CD8-positive, alpha-beta memory T cell (primary cell): ENCODE measurements around the gene PARG. TPM values are rescaled to one million over a fixed set of nuclear protein-coding genes. Genes with fewer than 3 reads are reported as not detected.
"Not testable (repeated sequence)": the region's sequence is repeated elsewhere in the genome, so short reads cannot be mapped to it uniquely, and the experiment has no call there.

Source experiments
- CTCF ChIA-PET: fragments of 350-600 bp; sonication (Branson Sonifier 250); formaldehyde crosslinking; loops from one replicate; lab custom pipeline; 2021; ENCODE audit warnings: antibody characterized with exemption; lab: Charles Lee
- POLR2A ChIA-PET: fragments of 350-600 bp; sonication (Branson Sonifier 250); formaldehyde crosslinking; loops from one replicate; lab custom pipeline; 2021; ENCODE audit warnings: antibody characterized with exemption; lab: Charles Lee
- DNase-seq, 5 donors: peaks; one replicate each; pipeline versions ENCODE4 v3.0.0 to v3.0.0-alpha.2; 2020 to 2022; ENCODE audit warnings: mixed read lengths in 1 of 5
- H3K27ac ChIP-seq: one replicate; pipeline ENCODE4 v1.7.0; 2013; ENCODE audit warnings: low read depth, mild to moderate bottlenecking, low read length, moderate library complexity
- H3K27me3 ChIP-seq: 2 replicates; pipeline ENCODE4 v1.7.0; 2013; ENCODE audit warnings: low read length, mild to moderate bottlenecking; ENCODE audit not compliant: insufficient read depth, poor library complexity, severe bottlenecking
- H3K36me3 ChIP-seq: 2 replicates; pipeline ENCODE4 v1.7.0; 2013; ENCODE audit warnings: mild to moderate bottlenecking, low read length, moderate library complexity; ENCODE audit not compliant: insufficient read depth
- H3K4me1 ChIP-seq: 2 replicates; pipeline ENCODE4 v1.7.0; 2013; ENCODE audit warnings: mild to moderate bottlenecking, low read length, moderate library complexity; ENCODE audit not compliant: insufficient read depth
- H3K4me3 ChIP-seq: 2 replicates; pipeline ENCODE4 v1.7.0; 2013; ENCODE audit warnings: mild to moderate bottlenecking, low read length
- H3K9me3 ChIP-seq: 2 replicates; pipeline ENCODE4 v1.7.0; 2013; ENCODE audit warnings: mild to moderate bottlenecking, low read length
- H3K27ac Mint-ChIP-seq, 8 donors: one replicate each; pipeline ENCODE4 v1.8.0; 2020 to 2021; ENCODE audit warnings: mixed read lengths in 8 of 8, mild to moderate bottlenecking in 6 of 8, inconsistent platforms in 3 of 8, moderate library complexity in 3 of 8
- H3K27me3 Mint-ChIP-seq, 2 donors: one replicate each; pipeline ENCODE4 v1.8.0; 2020 to 2021; ENCODE audit warnings: mixed read lengths in 2 of 2, mild to moderate bottlenecking in 1 of 2, moderate library complexity in 1 of 2
- H3K36me3 Mint-ChIP-seq, 3 donors: one replicate each; pipeline ENCODE4 v1.8.0; 2020 to 2021; ENCODE audit warnings: mixed read lengths in 3 of 3, inconsistent platforms in 1 of 3, mild to moderate bottlenecking in 1 of 3
- H3K4me1 Mint-ChIP-seq, 3 donors: one replicate each; pipeline ENCODE4 v1.8.0; 2020 to 2021; ENCODE audit warnings: mixed read lengths in 3 of 3, inconsistent platforms in 1 of 3, mild to moderate bottlenecking in 1 of 3
- H3K4me3 Mint-ChIP-seq, 7 donors: one replicate each; pipeline ENCODE4 v1.8.0; 2020 to 2021; ENCODE audit warnings: mixed read lengths in 7 of 7, mild to moderate bottlenecking in 6 of 7, moderate library complexity in 4 of 7, inconsistent platforms in 2 of 7
- H3K9me3 Mint-ChIP-seq, 5 donors: one replicate each; pipeline ENCODE4 v1.8.0; 2020 to 2022; ENCODE audit warnings: mixed read lengths in 5 of 5, mild to moderate bottlenecking in 3 of 5, moderate library complexity in 2 of 5, inconsistent platforms in 1 of 5
- polyA plus RNA-seq: library from polyadenylated mRNA; unstranded; fragments of 300-500 nt; fragmentation: Illumina TruSeq; gene quantifications from one replicate; pipeline ENCODE4 v1.2.3, GENCODE V29; 2021
- total RNA-seq, 2 experiments: library from RNA; stranded (reverse); gene quantifications; one replicate each; pipeline ENCODE4 v1.2.3, GENCODE V29; 2021

Gene PARG
- total RNA-seq, result 10 to 100 TPM; 35.2 to 37.7 TPM
- polyA plus RNA-seq, result 17.3 TPM

DNA sequence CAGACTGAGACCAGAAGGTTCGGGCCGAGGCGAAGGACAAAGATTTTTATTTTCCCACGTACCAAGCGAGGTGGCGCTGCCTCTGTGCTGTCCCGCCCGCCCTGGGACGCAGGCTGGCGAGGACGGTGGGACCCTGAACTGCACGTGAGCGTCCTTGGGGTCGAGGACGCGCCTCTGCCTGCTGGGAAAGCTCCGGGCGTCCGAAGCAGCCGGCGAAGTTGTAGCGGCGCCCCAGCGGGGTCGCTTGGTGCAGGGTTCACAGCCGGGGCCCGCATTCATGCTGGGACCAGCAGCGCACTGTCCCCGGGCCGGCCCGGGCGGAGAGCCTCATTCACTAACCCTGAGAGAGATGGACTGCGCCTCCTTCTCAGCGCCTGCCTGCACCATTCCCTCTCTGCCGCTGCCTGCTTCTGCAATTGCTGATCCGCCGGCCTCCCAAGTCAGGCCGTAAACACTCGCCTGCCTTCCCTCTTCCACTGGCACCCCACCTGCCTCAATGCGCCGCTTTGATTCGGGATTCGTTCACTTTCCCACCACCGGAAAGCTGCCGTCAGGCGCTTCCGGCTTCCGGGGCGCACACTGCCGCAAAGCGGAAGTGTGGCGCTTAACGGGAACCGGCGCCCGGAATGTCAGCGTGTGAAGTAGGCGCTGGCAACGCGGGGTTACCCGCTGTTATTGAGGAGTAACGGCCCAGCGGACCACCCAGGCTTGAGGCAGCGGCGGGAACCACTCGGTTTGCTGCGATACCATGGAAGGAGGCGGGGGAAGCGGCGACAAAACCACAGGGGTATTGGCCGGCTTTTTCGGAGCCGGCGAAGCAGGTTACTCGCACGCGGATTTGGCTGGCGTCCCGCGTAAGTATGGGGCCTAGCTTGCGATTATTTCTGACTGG, at the start of gene PARG, which contains the start of gene TIMM23B:
TSS of gene PARG (minus strand) at position 581 of the 892 bp plus-strand sequence. CDS start at position 279, 302 bp downstream.
TSS of gene TIMM23B (plus strand) at position 607 of the 892 bp plus-strand sequence. CDS start at position 749, 142 bp downstream.
- CTCF ChIA-PET, result not testable (repeated sequence)

GRCh38 chr10:49988376-49988775, 46.5 kb upstream of the PARG start, which contains the start of gene AGAP6:
AGAP6 (plus strand) TSS chr10:49988406; CDS start chr10:49988716, 310 bp downstream.
- H3K36me3 ChIP-seq, H3K4me3 ChIP-seq, H3K9me3 ChIP-seq, H3K27me3 Mint-ChIP-seq, H3K27me3 ChIP-seq, H3K4me1 ChIP-seq, H3K4me1 Mint-ChIP-seq, H3K9me3 Mint-ChIP-seq, CTCF ChIA-PET, DNase-seq, POLR2A ChIA-PET, H3K27ac ChIP-seq, H3K4me3 Mint-ChIP-seq: not testable (repeated sequence)
- Mint-ChIP-seq H3K36me3 (peaks cover 0 to 24% (median 4%) of the 10 kb centered on the region in 3 donors), H3K27ac (peak within 1 kb of the TSS in 1 of 8 donors; percentile 32)

More for the DNA sequence above, at the start of gene PARG, which contains the start of gene TIMM23B:
- peak within 1 kb of the TSS; percentile 69 for H3K27ac ChIP-seq
- H3K4me3 Mint-ChIP-seq, result peak within 1 kb of the TSS; percentile 97 to 100 (median 100)
- not testable (repeated sequence) for H3K36me3 ChIP-seq, H3K27me3 ChIP-seq, H3K27me3 Mint-ChIP-seq, H3K9me3 Mint-ChIP-seq, H3K9me3 ChIP-seq
- POLR2A ChIA-PET, result interaction anchor here (0.5 kb wide), 1 partner anchor 15 kb away, joined by 4 read pairs; no protein-coding TSS in a partner anchor
- DNase-seq, result peak; percentile 72 to 87 (median 84)
- H3K27ac Mint-ChIP-seq, result peak within 1 kb of the TSS; percentile 88 to 98 (median 96)
- H3K4me1 ChIP-seq, result peaks cover 10% of the 10 kb centered on the region
- peak within 1 kb of the TSS; percentile 93 for H3K4me3 ChIP-seq
- peaks cover 0 to 21% (median 0%) of the 10 kb centered on the region in 3 donors for H3K36me3 Mint-ChIP-seq
- peaks cover 35 to 58% (median 39%) of the 10 kb centered on the region in 3 donors for H3K4me1 Mint-ChIP-seq

DNA sequence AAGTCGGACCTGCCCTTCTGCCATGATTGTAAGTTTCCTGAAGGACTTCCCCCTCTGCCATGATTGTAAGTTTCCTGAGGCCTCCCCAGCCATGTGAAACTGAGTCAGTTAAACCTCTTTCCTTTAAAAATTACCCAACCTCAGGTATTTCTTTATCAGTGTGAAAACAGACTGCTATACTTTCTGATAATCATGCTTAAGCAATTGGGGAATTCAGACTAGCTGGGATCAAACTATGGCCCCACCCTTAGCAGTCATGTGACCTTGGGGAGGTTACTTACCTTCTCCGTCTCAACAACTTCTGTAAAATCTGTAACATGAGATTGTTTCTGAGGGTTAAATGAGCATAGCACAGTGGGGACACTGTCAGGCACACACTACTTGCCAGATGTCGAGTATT, 45.4 kb upstream of the PARG start:
- H3K27me3 Mint-ChIP-seq, DNase-seq, POLR2A ChIA-PET, H3K27ac ChIP-seq, H3K9me3 ChIP-seq, H3K4me3 ChIP-seq, CTCF ChIA-PET, H3K4me3 Mint-ChIP-seq, H3K36me3 ChIP-seq, H3K9me3 Mint-ChIP-seq, H3K4me1 ChIP-seq, H3K4me1 Mint-ChIP-seq, H3K27me3 ChIP-seq: not testable (repeated sequence)
- Mint-ChIP-seq H3K36me3 (peaks cover 0 to 21% (median 4%) of the 10 kb centered on the region in 3 donors), H3K27ac (peak overlapping the region in 1 of 8 donors; percentile 32)

DNA sequence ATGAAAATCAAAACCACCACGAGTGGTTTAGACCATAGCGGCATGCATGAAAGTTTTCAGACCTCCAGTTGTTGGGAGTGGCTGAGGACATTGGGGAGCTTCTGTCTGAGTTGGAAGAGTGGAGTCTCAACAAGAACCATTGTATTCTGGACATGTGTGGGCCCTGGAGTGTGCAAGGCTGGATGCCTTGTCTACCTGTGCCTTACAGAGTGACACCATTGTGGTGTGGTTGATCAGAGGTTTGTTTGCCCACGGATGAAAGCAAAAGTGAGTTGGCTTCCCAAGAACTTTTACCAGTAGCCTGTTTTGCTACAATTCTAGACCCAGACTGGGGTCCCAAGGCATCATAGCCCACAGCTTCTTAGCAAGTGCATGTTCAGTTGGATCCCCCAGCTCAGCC, 35.9 kb upstream of the PARG start:
- H3K27ac ChIP-seq, H3K27me3 Mint-ChIP-seq, H3K27ac Mint-ChIP-seq, H3K9me3 ChIP-seq, H3K4me3 ChIP-seq, POLR2A ChIA-PET, H3K27me3 ChIP-seq, H3K9me3 Mint-ChIP-seq, H3K4me1 Mint-ChIP-seq, DNase-seq, H3K36me3 ChIP-seq, H3K4me3 Mint-ChIP-seq, H3K4me1 ChIP-seq, CTCF ChIA-PET: not testable (repeated sequence)
- peaks cover 0 to 22% (median 2%) of the 10 kb centered on the region in 3 donors for H3K36me3 Mint-ChIP-seq

GRCh38 chr10:49972094-49972493, 30.3 kb upstream of the PARG start:
- H3K9me3 Mint-ChIP-seq, H3K9me3 ChIP-seq, H3K27me3 ChIP-seq, DNase-seq, H3K27me3 Mint-ChIP-seq, H3K27ac ChIP-seq, POLR2A ChIA-PET, H3K4me1 ChIP-seq, H3K4me3 ChIP-seq, H3K4me3 Mint-ChIP-seq, CTCF ChIA-PET, H3K27ac Mint-ChIP-seq, H3K4me1 Mint-ChIP-seq, H3K36me3 ChIP-seq: not testable (repeated sequence)
- H3K36me3 Mint-ChIP-seq, result peaks cover 0 to 22% (median 7%) of the 10 kb centered on the region in 3 donors

- H3K27ac Mint-ChIP-seq, H3K4me3 Mint-ChIP-seq, H3K4me1 Mint-ChIP-seq, POLR2A ChIA-PET, DNase-seq, H3K27me3 ChIP-seq, H3K4me3 ChIP-seq, H3K9me3 ChIP-seq, H3K27me3 Mint-ChIP-seq, CTCF ChIA-PET, H3K9me3 Mint-ChIP-seq, H3K27ac ChIP-seq, H3K4me1 ChIP-seq, H3K36me3 ChIP-seq: not testable (repeated sequence)
- peaks cover 0 to 22% (median 7%) of the 10 kb centered on the region in 3 donors for H3K36me3 Mint-ChIP-seq
These were observed 29.6 kb upstream of the PARG start for GRCh38 chr10:49971466-49971865.

GRCh38 chr10:49970331-49970857, 28.6 kb upstream of the PARG start:
- H3K4me1 ChIP-seq, DNase-seq, H3K27me3 Mint-ChIP-seq, H3K36me3 ChIP-seq, POLR2A ChIA-PET, CTCF ChIA-PET, H3K4me3 ChIP-seq, H3K27ac ChIP-seq, H3K4me1 Mint-ChIP-seq, H3K4me3 Mint-ChIP-seq, H3K9me3 ChIP-seq, H3K27ac Mint-ChIP-seq, H3K9me3 Mint-ChIP-seq, H3K27me3 ChIP-seq: not testable (repeated sequence)
- peaks cover 0 to 22% (median 7%) of the 10 kb centered on the region in 3 donors for H3K36me3 Mint-ChIP-seq

DNA sequence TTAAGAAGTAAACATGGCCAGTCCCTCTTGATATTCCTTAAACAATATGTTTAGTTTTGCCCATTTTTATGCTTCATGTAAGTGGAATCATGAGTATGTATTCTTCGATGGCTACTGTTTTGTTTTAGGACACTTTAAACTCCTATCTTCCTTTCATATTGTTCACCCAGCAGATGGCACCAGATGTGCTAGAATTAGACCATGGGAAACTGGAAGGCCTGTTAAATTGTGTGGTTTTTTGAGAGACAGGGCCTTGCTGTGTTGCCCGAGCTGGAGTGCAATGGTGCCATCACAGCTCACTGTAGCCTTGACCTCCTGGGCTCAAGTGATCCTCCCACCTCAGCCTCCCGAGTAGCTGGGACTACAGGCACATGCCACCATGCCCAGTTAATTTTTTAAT, 11.3 kb upstream of the PARG start:
- Mint-ChIP-seq H3K36me3 (peaks cover 0 to 48% (median 8%) of the 10 kb centered on the region in 3 donors), H3K4me1 (peaks cover 13 to 21% (median 16%) of the 10 kb centered on the region in 3 donors)
- H3K4me3 ChIP-seq, H3K27ac ChIP-seq, H3K9me3 Mint-ChIP-seq, H3K27ac Mint-ChIP-seq, DNase-seq, H3K4me3 Mint-ChIP-seq, POLR2A ChIA-PET, H3K27me3 ChIP-seq, H3K36me3 ChIP-seq, H3K9me3 ChIP-seq, H3K4me1 ChIP-seq, H3K27me3 Mint-ChIP-seq, CTCF ChIA-PET: not testable (repeated sequence)
